Loucy (cell line): ENCODE measurements around the gene ADGRL3.
"Not testable (repeated sequence)": the region's sequence is repeated elsewhere in the genome, so short reads cannot be mapped to it uniquely, and the experiment has no call there.

Experiments used
- CTCF ChIP-seq: fragments of 200-600 bp; sonication (generic); conservative IDR thresholded peaks from 2 replicates; pipeline ENCODE4 v1.5.1; 2014; ENCODE audit warnings: mild to moderate bottlenecking, antibody characterized with exemption, low read length
- EZH2phosphoT487 ChIP-seq: fragments of 200-600 bp; IDR thresholded peaks from 2 replicates; pipeline ENCODE4 v1.6.1; 2018; ENCODE audit warnings: antibody characterized with exemption, mild to moderate bottlenecking, moderate library complexity, borderline replicate concordance

- not testable (repeated sequence) for TF ChIP-seq CTCF, EZH2phosphoT487
These were observed 557.9 kb downstream of the ADGRL3 start for GRCh38 chr4:61757983-61758382.
